ENCODE data around the gene CAB39L.

CAB39L gene

DNA sequence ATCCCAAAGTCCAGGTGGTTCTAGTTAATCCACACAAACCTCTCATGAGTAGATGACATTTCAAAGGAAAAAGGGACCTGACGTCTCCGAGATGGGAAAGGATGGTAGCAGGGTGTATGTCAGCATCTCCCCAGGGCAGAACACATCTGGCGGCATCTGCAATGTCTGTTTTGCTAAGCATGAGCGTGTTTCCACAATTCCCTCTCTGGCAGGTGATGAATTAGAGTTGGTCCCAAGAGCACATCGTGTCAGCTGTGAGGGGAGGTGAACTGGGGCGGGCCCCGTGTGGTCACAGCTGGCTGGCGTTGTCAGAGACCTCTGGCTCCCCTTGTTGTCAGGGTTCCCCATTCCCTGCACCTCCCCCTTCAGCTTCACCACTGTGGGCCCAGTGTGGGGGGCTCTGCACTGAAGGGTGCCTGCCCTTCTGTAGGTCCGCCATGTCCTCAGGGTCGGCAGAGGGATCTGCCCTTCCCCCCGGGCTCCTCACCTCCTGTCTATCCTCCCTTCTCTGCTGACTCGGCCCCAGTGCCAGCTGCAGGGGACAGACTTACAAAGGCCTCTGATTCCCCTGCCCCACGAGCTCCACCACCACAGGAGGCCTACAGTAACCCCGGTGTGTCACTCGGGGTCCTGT, 138.0 kb downstream of the CAB39L start:
- H3K27ac ChIP-seq (ENCODE audit: low read length): no peak overlapping the region
- peaks cover 6 to 7% of the 10 kb centered on the region in 2 donors for H3K36me3 ChIP-seq (ENCODE audit: control insufficient read depth in 1 of 2, insufficient read depth in 2 of 2, low read length in 2 of 2)
- H3K27me3 ChIP-seq (ENCODE audit: low read depth, low read length): no peaks in the 10 kb centered on the region
- H3K4me3 ChIP-seq (ENCODE audit: low read depth in 1 of 2, low read length in 2 of 2): no peak overlapping the region
- peaks cover 11 to 13% of the 10 kb centered on the region in 2 donors for H3K4me1 ChIP-seq (ENCODE audit: control insufficient read depth in 1 of 2, insufficient read depth in 2 of 2, low read length in 2 of 2)
- H3K9me3 ChIP-seq (ENCODE audit: control insufficient read depth in 1 of 2, low read length in 2 of 2): no peaks in the 10 kb centered on the region

GRCh38 chr13:49304763-49305700, 138.8 kb downstream of the CAB39L start:
- Histone ChIP-seq H3K4me1 (ENCODE audit: control insufficient read depth in 1 of 2, insufficient read depth in 2 of 2, low read length in 2 of 2) (peaks cover 11 to 13% of the 10 kb centered on the region in 2 donors), H3K27ac (ENCODE audit: low read length) (no peak overlapping the region), H3K27me3 (ENCODE audit: low read depth, low read length) (no peaks in the 10 kb centered on the region), H3K9me3 (ENCODE audit: control insufficient read depth in 1 of 2, low read length in 2 of 2) (no peaks in the 10 kb centered on the region), H3K4me3 (ENCODE audit: low read depth in 1 of 2, low read length in 2 of 2) (no peak overlapping the region), H3K36me3 (ENCODE audit: control insufficient read depth in 1 of 2, insufficient read depth in 2 of 2, low read length in 2 of 2) (peaks cover 3 to 5% of the 10 kb centered on the region in 2 donors)

DNA sequence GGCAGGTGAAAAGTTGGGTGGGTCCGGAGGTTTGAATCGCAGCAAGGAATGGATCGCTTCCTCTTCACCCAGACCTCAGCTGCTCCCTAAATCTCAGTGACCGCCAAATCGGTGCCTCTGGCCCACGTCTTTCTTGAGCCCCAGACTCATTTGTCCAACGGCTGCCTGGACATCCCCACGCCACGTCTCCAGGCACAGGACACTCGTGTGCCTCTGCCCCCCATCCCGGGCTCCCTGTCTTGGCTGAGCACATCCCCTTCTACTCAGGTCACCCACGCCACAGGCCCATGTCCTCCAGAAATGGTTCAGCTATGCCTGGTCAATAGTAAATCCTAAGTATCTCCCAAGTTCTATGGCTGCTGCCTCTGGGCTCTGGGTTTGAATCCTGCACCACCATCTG, 139.5 kb downstream of the CAB39L start:
- Histone ChIP-seq H3K4me3 (ENCODE audit: low read depth in 1 of 2, low read length in 2 of 2) (no peak overlapping the region), H3K4me1 (ENCODE audit: control insufficient read depth in 1 of 2, insufficient read depth in 2 of 2, low read length in 2 of 2) (peaks cover 9 to 13% of the 10 kb centered on the region in 2 donors), H3K9me3 (ENCODE audit: control insufficient read depth in 1 of 2, low read length in 2 of 2) (no peaks in the 10 kb centered on the region), H3K36me3 (ENCODE audit: control insufficient read depth in 1 of 2, insufficient read depth in 2 of 2, low read length in 2 of 2) (no peaks in the 10 kb centered on the region), H3K27me3 (ENCODE audit: low read depth, low read length) (no peaks in the 10 kb centered on the region), H3K27ac (ENCODE audit: low read length) (peak overlapping the region; percentile 50)

DNA sequence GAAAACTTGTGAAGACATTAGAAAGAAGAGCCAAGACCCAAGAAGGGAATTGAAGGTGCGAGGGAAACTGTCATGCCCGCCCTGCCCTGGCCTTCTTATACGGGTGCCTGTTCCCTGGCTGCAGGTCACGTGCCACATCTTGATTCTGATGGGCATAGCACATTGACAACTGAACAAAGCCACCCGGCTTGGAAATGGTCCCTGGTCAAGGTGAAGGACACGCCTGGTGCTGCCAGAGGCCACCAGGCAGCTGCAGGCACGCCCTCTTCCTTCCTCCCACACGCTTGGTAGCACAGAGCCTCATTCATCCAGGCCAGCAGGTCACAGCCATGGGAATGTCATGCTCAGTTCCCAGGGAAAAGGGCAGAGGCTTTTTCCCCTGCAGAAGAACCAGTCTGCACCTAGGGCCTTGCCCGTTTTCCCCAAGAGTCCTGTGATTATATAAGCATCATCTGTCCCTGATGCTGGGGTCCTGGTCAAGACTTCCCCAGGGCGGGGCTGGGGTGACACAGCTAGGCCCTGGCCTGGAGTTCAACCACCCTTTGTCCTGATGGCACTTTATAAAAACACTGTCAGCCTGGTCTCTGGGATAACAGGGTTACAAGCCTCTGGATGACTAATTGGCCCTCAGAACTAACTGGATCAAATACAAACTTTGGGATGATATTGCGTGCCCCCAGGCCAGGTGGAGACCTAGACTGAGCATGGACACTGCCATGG, 140.2 kb downstream of the CAB39L start:
- Histone ChIP-seq H3K36me3 (ENCODE audit: control insufficient read depth in 1 of 2, insufficient read depth in 2 of 2, low read length in 2 of 2) (no peaks in the 10 kb centered on the region), H3K4me3 (ENCODE audit: low read depth in 1 of 2, low read length in 2 of 2) (no peak overlapping the region), H3K27ac (ENCODE audit: low read length) (peak overlapping the region; percentile 50), H3K4me1 (ENCODE audit: control insufficient read depth in 1 of 2, insufficient read depth in 2 of 2, low read length in 2 of 2) (peaks cover 2 to 9% of the 10 kb centered on the region in 2 donors), H3K9me3 (ENCODE audit: control insufficient read depth in 1 of 2, low read length in 2 of 2) (no peaks in the 10 kb centered on the region), H3K27me3 (ENCODE audit: low read depth, low read length) (no peaks in the 10 kb centered on the region)

- Histone ChIP-seq H3K4me3 (ENCODE audit: low read depth in 1 of 2, low read length in 2 of 2) (no peak overlapping the region), H3K27ac (ENCODE audit: low read length) (no peak overlapping the region), H3K9me3 (ENCODE audit: control insufficient read depth in 1 of 2, low read length in 2 of 2) (no peaks in the 10 kb centered on the region), H3K4me1 (ENCODE audit: control insufficient read depth in 1 of 2, insufficient read depth in 2 of 2, low read length in 2 of 2) (peaks cover 0 to 9% of the 10 kb centered on the region in 2 donors), H3K27me3 (ENCODE audit: low read depth, low read length) (no peaks in the 10 kb centered on the region), H3K36me3 (ENCODE audit: control insufficient read depth in 1 of 2, insufficient read depth in 2 of 2, low read length in 2 of 2) (no peaks in the 10 kb centered on the region)
Observed at GRCh38 chr13:49302817-49303216, 141.0 kb downstream of the CAB39L start.

DNA sequence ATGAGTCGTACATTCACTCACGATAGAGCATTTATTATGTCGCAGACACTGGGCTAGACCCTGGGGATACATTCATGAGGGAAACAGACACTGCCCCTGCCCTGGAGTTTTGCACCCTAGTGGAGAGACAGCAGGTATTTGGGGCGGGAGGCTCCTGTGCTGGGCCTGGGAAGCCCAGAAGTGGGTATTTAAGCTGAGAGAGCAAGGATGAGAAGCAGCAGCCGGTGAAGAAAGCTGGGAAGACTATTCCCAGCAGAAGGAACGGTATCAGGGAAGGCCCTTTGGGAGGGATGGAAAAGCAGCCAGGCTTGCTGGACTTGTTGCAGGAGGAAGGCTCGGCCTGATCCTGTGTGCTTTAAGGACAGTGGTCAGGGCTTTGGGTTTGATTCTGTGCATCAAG, 141.6 kb downstream of the CAB39L start:
- Histone ChIP-seq H3K36me3 (ENCODE audit: control insufficient read depth in 1 of 2, insufficient read depth in 2 of 2, low read length in 2 of 2) (no peaks in the 10 kb centered on the region), H3K27me3 (ENCODE audit: low read depth, low read length) (no peaks in the 10 kb centered on the region), H3K27ac (ENCODE audit: low read length) (no peak overlapping the region), H3K9me3 (ENCODE audit: control insufficient read depth in 1 of 2, low read length in 2 of 2) (no peaks in the 10 kb centered on the region), H3K4me3 (ENCODE audit: low read depth in 1 of 2, low read length in 2 of 2) (no peak overlapping the region), H3K4me1 (ENCODE audit: control insufficient read depth in 1 of 2, insufficient read depth in 2 of 2, low read length in 2 of 2) (peaks cover 0 to 9% of the 10 kb centered on the region in 2 donors)

GRCh38 chr13:49300739-49301589, 142.9 kb downstream of the CAB39L start:
- Histone ChIP-seq H3K9me3 (ENCODE audit: control insufficient read depth in 1 of 2, low read length in 2 of 2) (no peaks in the 10 kb centered on the region), H3K27ac (ENCODE audit: low read length) (no peak overlapping the region)

GRCh38 chr13:49300276-49300675, 143.6 kb downstream of the CAB39L start:
- H3K27ac ChIP-seq (ENCODE audit: low read length): no peak overlapping the region

More at GRCh38 chr13:49300739-49301589, 142.9 kb downstream of the CAB39L start:
- peak overlapping the region; percentile 31 to 49 for H3K4me3 ChIP-seq (ENCODE audit: low read depth in 1 of 2, low read length in 2 of 2)
- no peaks in the 10 kb centered on the region for H3K36me3 ChIP-seq (ENCODE audit: control insufficient read depth in 1 of 2, insufficient read depth in 2 of 2, low read length in 2 of 2)
- H3K27me3 ChIP-seq (ENCODE audit: low read depth, low read length): no peaks in the 10 kb centered on the region
- peaks cover 0 to 9% of the 10 kb centered on the region in 2 donors for H3K4me1 ChIP-seq (ENCODE audit: control insufficient read depth in 1 of 2, insufficient read depth in 2 of 2, low read length in 2 of 2)

GRCh38 chr13:49298903-49299605, 144.8 kb downstream of the CAB39L start:
- Histone ChIP-seq H3K4me3 (ENCODE audit: low read depth in 1 of 2, low read length in 2 of 2) (no peak overlapping the region), H3K36me3 (ENCODE audit: control insufficient read depth in 1 of 2, insufficient read depth in 2 of 2, low read length in 2 of 2) (no peaks in the 10 kb centered on the region), H3K27me3 (ENCODE audit: low read depth, low read length) (no peaks in the 10 kb centered on the region), H3K27ac (ENCODE audit: low read length) (no peak overlapping the region), H3K9me3 (ENCODE audit: control insufficient read depth in 1 of 2, low read length in 2 of 2) (no peaks in the 10 kb centered on the region), H3K4me1 (ENCODE audit: control insufficient read depth in 1 of 2, insufficient read depth in 2 of 2, low read length in 2 of 2) (peaks cover 0 to 9% of the 10 kb centered on the region in 2 donors)

More at GRCh38 chr13:49300276-49300675, 143.6 kb downstream of the CAB39L start:
- Histone ChIP-seq H3K9me3 (ENCODE audit: control insufficient read depth in 1 of 2, low read length in 2 of 2) (no peaks in the 10 kb centered on the region), H3K36me3 (ENCODE audit: control insufficient read depth in 1 of 2, insufficient read depth in 2 of 2, low read length in 2 of 2) (no peaks in the 10 kb centered on the region), H3K27me3 (ENCODE audit: low read depth, low read length) (no peaks in the 10 kb centered on the region), H3K4me1 (ENCODE audit: control insufficient read depth in 1 of 2, insufficient read depth in 2 of 2, low read length in 2 of 2) (peaks cover 0 to 9% of the 10 kb centered on the region in 2 donors), H3K4me3 (ENCODE audit: low read depth in 1 of 2, low read length in 2 of 2) (no peak overlapping the region)

GRCh38 chr13:49298416-49298815, 145.4 kb downstream of the CAB39L start:
- Histone ChIP-seq H3K9me3 (ENCODE audit: control insufficient read depth in 1 of 2, low read length in 2 of 2) (no peaks in the 10 kb centered on the region), H3K27me3 (ENCODE audit: low read depth, low read length) (no peaks in the 10 kb centered on the region), H3K27ac (ENCODE audit: low read length) (no peak overlapping the region)

More at GRCh38 chr13:49298416-49298815, 145.4 kb downstream of the CAB39L start:
- H3K36me3 ChIP-seq (ENCODE audit: control insufficient read depth in 1 of 2, insufficient read depth in 2 of 2, low read length in 2 of 2): no peaks in the 10 kb centered on the region
- H3K4me1 ChIP-seq (ENCODE audit: control insufficient read depth in 1 of 2, insufficient read depth in 2 of 2, low read length in 2 of 2): peaks cover 0 to 9% of the 10 kb centered on the region in 2 donors
- no peak overlapping the region for H3K4me3 ChIP-seq (ENCODE audit: low read depth in 1 of 2, low read length in 2 of 2)

Measured in muscle layer of duodenum (tissue), 2 donors.